Activated CD8-positive, alpha-beta T cell treated with anti-CD3 and anti-CD28 coated beads for 36 hours (primary cell): ENCODE data around the gene SYMPK. TPM values are rescaled to one million over a fixed set of nuclear protein-coding genes. Genes with fewer than 3 reads are reported as not detected.

Experiments used
- ATAC-seq: fragments of 200-7000 bp; cut with Tn5 transposase; one replicate; pipeline ENCODE4 v1.10.0; 2021; ENCODE audit warnings: mild to moderate bottlenecking, moderate library complexity
- CTCF ChIA-PET: fragments of 350-600 bp; sonication (Branson Sonifier 250); formaldehyde crosslinking; loops from one replicate; lab custom pipeline; 2021; ENCODE audit warnings: antibody characterized with exemption; lab: Charles Lee
- POLR2A ChIA-PET: fragments of 350-600 bp; sonication (Branson Sonifier 250); formaldehyde crosslinking; loops from one replicate; lab custom pipeline; 2021; ENCODE audit warnings: antibody characterized with exemption; lab: Charles Lee
- DNase-seq: peaks from one replicate; pipeline ENCODE4 v3.0.0-alpha.2; 2020
- H3K27ac Mint-ChIP-seq: one replicate; pipeline ENCODE4 v1.8.0; 2021; ENCODE audit warnings: mild to moderate bottlenecking, mixed read lengths
- H3K27me3 Mint-ChIP-seq: one replicate; pipeline ENCODE4 v1.8.0; 2021; ENCODE audit warnings: mixed read lengths
- H3K36me3 Mint-ChIP-seq: one replicate; pipeline ENCODE4 v1.8.0; 2021; ENCODE audit warnings: low read depth, mixed read lengths
- H3K4me1 Mint-ChIP-seq: one replicate; pipeline ENCODE4 v1.8.0; 2021; ENCODE audit warnings: low read depth, mixed read lengths
- H3K4me3 Mint-ChIP-seq: one replicate; pipeline ENCODE4 v1.8.0; 2021; ENCODE audit warnings: mild to moderate bottlenecking, moderate library complexity, mixed read lengths
- H3K9me3 Mint-ChIP-seq: one replicate; pipeline ENCODE4 v1.8.0; 2021; ENCODE audit warnings: mixed read lengths
- CTCF ChIP-seq: fragments of 200-600 bp; IDR thresholded peaks from one replicate; pipeline ENCODE4 v1.8.0; 2022; ENCODE audit warnings: antibody characterized with exemption, mild to moderate bottlenecking
- intact Hi-C: fragments of 100-400 bp; cut with micrococcal nuclease; formaldehyde crosslinking; loops from one replicate; pipeline ENCODE4 v1.10.0; 2022
- total RNA-seq, 2 experiments: library from RNA; stranded (reverse); gene quantifications; one replicate each; pipeline ENCODE4 v1.2.3, GENCODE V29; 2021

SYMPK gene
- total RNA-seq, 2 experiments from 2014 or later, result 96.8 to 114 TPM

DNA sequence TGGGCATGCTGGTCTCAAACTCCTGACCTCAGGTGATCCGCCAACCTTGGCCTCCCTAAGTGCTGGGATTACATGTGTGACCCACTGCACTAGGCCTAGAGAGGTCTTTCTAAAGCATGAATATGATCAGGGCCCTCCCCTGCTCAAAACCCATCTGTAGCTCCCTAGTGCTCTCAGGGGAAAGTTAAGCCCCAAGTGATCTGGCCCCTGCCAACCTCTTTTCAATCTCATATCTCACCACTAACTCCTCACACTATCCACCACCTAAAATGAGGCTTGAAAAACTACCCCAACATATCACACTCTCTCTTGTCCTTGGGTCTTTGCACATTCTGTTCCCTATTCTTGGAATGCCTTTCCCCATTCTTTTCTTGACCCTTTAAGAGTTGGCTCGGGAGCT lies 68.3 kb downstream of the SYMPK start:
- TF ChIP-seq CTCF, result no peak
- H3K36me3 Mint-ChIP-seq, result peaks cover 8% of the 10 kb centered on the region
- DNase-seq (no peak), ATAC-seq (no peak)
- H3K4me1 Mint-ChIP-seq, result peaks cover 34% of the 10 kb centered on the region
- ChIA-PET CTCF (interaction anchor here (0.6 to 3.4 kb wide), 4 partner anchors 10 to 25 kb away, joined by 3 to 18 read pairs (median 6); partner anchors contain the start of gene SIX5), POLR2A (no interaction called here)
- H3K27me3 Mint-ChIP-seq, result peaks cover 33% of the 10 kb centered on the region
- intact Hi-C loops, result no loop called here
- no peaks in the 10 kb centered on the region for H3K9me3 Mint-ChIP-seq
- H3K27ac Mint-ChIP-seq, result no peak overlapping the region
- no peak overlapping the region for H3K4me3 Mint-ChIP-seq

DNA sequence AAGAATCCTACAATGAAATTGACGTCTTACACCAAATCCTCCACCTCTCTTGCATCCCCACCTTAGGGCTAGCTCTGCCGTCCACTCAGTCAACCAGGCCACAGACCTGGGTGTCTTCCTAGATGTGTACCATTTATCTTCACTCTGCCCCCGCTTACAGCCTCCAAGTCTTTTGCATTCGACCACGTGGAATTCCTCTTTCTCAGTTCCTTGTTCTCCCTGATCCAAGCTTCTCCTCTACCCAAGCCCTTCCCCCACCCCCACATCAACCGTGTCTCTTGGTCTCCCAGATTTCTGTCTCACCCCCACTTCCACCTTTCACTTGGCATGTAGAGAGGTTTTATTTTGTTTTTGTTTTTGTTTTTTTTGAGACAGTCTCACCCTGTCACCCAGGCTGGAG lies 69.1 kb downstream of the SYMPK start:
- no peak for TF ChIP-seq CTCF
- H3K9me3 Mint-ChIP-seq, result no peaks in the 10 kb centered on the region
- H3K27me3 Mint-ChIP-seq, result peaks cover 32% of the 10 kb centered on the region
- CTCF ChIA-PET, result interaction anchor here (1.4 to 3.4 kb wide), 3 partner anchors 23 to 24 kb away, joined by 3 to 18 read pairs (median 9); partner anchors contain the start of gene SIX5
- POLR2A ChIA-PET, result interaction anchor here (1.1 to 3.6 kb wide), 3 partner anchors 20 to 25 kb away, joined by 3 to 19 read pairs (median 13); partner anchors contain the start of gene SIX5
- peaks cover 15% of the 10 kb centered on the region for H3K36me3 Mint-ChIP-seq
- ATAC-seq (no peak), DNase-seq (no peak)
- peaks cover 30% of the 10 kb centered on the region for H3K4me1 Mint-ChIP-seq
- no peak overlapping the region for H3K27ac Mint-ChIP-seq
- no peak overlapping the region for H3K4me3 Mint-ChIP-seq
- intact Hi-C loops, result no loop called here

GRCh38 chr19:45793178-45793564 lies 69.8 kb downstream of the SYMPK start:
- peaks cover 23% of the 10 kb centered on the region for H3K36me3 Mint-ChIP-seq
- H3K27ac Mint-ChIP-seq, result no peak overlapping the region
- ATAC-seq (no peak), DNase-seq (no peak)
- POLR2A ChIA-PET, result interaction anchor here (0.8 to 3.6 kb wide), 5 partner anchors 14 to 38 kb away, joined by 3 to 19 read pairs (median 4); partner anchors contain the start of gene SIX5
- peaks cover 33% of the 10 kb centered on the region for H3K27me3 Mint-ChIP-seq
- CTCF ChIA-PET, result interaction anchor here (0.9 to 3.8 kb wide), 4 partner anchors 9 to 25 kb away, joined by 3 to 18 read pairs (median 10); partner anchors contain the start of gene SIX5
- peaks cover 28% of the 10 kb centered on the region for H3K4me1 Mint-ChIP-seq
- H3K9me3 Mint-ChIP-seq, result no peaks in the 10 kb centered on the region
- TF ChIP-seq CTCF, result no peak
- intact Hi-C loops, result no loop called here
- peak overlapping the region; percentile 69 for H3K4me3 Mint-ChIP-seq

- peak; percentile 100 for DNase-seq
- peaks cover 29% of the 10 kb centered on the region for H3K27me3 Mint-ChIP-seq
- intact Hi-C loops, result no loop called here
Observed at GRCh38 chr19:45792470-45793177, 70.3 kb downstream of the SYMPK start, which contains the start of gene DMWD. TSS of gene DMWD (minus strand) at chr19:45792845. CDS start at chr19:45792756, 89 bp downstream.

More at GRCh38 chr19:45792470-45793177, 70.3 kb downstream of the SYMPK start, which contains the start of gene DMWD:
- ChIA-PET POLR2A (interaction anchor here (0.8 to 3.6 kb wide), 10 partner anchors 10 to 44 kb away, joined by 3 to 19 read pairs (median 5); partner anchors contain the start of genes RSPH6A and SIX5), CTCF (interaction anchor here (0.9 to 3.8 kb wide), 5 partner anchors 9 to 26 kb away, joined by 3 to 18 read pairs (median 3); partner anchors contain the start of gene SIX5)
- peak within 1 kb of the TSS; percentile 87 for H3K27ac Mint-ChIP-seq
- H3K4me3 Mint-ChIP-seq, result peak within 1 kb of the TSS; percentile 93
- no peaks in the 10 kb centered on the region for H3K9me3 Mint-ChIP-seq
- H3K4me1 Mint-ChIP-seq, result peaks cover 28% of the 10 kb centered on the region
- peak; percentile 95 for ATAC-seq
- TF ChIP-seq CTCF, result no peak
- H3K36me3 Mint-ChIP-seq, result peaks cover 28% of the 10 kb centered on the region
